GM21825 (cell line): ENCODE results near the gene NQO2.

ENCODE experiments used
- ATAC-seq: cut with Tn5 transposase; IDR thresholded peaks from one replicate; pipeline ENCODE4 v1.9.1; 2021; ENCODE audit warnings: mild to moderate bottlenecking, moderate library complexity; ENCODE audit not compliant: unreplicated experiment

Gene NQO2

GRCh38 chr6:3068329-3069214 is 68.9 kb downstream of the NQO2 start, which contains the start of gene RIPK1:
TSS of gene RIPK1 (plus strand) at chr6:3068494. CDS start at chr6:3076824, 8,330 bp downstream.
- peak; percentile 82 for ATAC-seq
